Adrenal gland (tissue), 12 donors: ENCODE measurements around the gene ERAP2. TPM values are rescaled to one million over a fixed set of nuclear protein-coding genes. Genes with fewer than 3 reads are reported as not detected.

Experiments
- DNase-seq, 7 donors: peaks; one replicate each; pipeline ENCODE4 v3.0.0-alpha.2; 2019 to 2020
- H3K27ac ChIP-seq, 5 donors: fragments of 200-600 bp; sonication (generic) in 4 of 5; 1 replicate in 3 of 5; 2 replicates in 2 of 5; pipeline versions ENCODE4 v1.5.1 to v1.8.0; 2016 to 2020; ENCODE audit warnings: mild to moderate bottlenecking in 1 of 5
- H3K27me3 ChIP-seq: fragments of 200-600 bp; 2 replicates; pipeline ENCODE4 v1.8.0; 2021
- H3K36me3 ChIP-seq, 2 donors: fragments of 200-600 bp; replicated peaks in 1 of 2; 1 replicate in 1 of 2; 2 replicates in 1 of 2; pipeline versions ENCODE4 v1.5.1 to v1.8.0; 2018 to 2022
- H3K4me1 ChIP-seq, 2 donors: fragments of 200-600 bp; replicated peaks in 1 of 2; 1 replicate in 1 of 2; 2 replicates in 1 of 2; pipeline versions ENCODE4 v1.5.1 to v1.8.0; 2018 to 2021
- H3K4me3 ChIP-seq, 4 donors: fragments of 200-600 bp; sonication (generic) in 3 of 4; one replicate each; pipeline ENCODE4 v1.5.1; 2016 to 2018
- H3K9me3 ChIP-seq, 3 donors: fragments of 200-600 bp; sonication (generic) in 1 of 3; replicated peaks in 1 of 3; 1 replicate in 2 of 3; 2 replicates in 1 of 3; pipeline versions ENCODE4 v1.5.1 to v1.8.0; 2016 to 2021
- CTCF ChIP-seq, 6 experiments: fragments of 450-650 bp in 4 of 6; fragments of 200-600 bp in 2 of 6; sonication (generic) in 1 of 6; IDR thresholded peaks; 1 replicate in 5 of 6; 2 replicates in 1 of 6; pipeline versions ENCODE4 v1.5.1 to v1.8.0; 2016 to 2021; ENCODE audit warnings: antibody characterized with exemption in 6 of 6, mild to moderate bottlenecking in 2 of 6, moderate library complexity in 1 of 6
- POLR2A ChIP-seq, 2 donors: fragments of 450-650 bp; IDR thresholded peaks; one replicate each; pipeline ENCODE4 v1.6.1; 2017; ENCODE audit warnings: antibody characterized with exemption in 2 of 2, mild to moderate bottlenecking in 2 of 2, moderate library complexity in 1 of 2
- WGBS, 4 donors: extraction: QIAGEN DNeasy Blood & Tissue Kit in 2 of 4; methylation state at CpG; one replicate each; pipeline versions ENCODE4 v1.1.5 to v1.1.7; 2013 to 2017; 5-methylcytosine and 5-hydroxymethylcytosine counted together
- intact Hi-C, 2 donors: fragments of 100-400 bp; cut with DNase I; formaldehyde crosslinking; loops; one replicate each; pipeline versions ENCODE4 v1.14.1 to v1.15.0; 2022 to 2023
- polyA plus RNA-seq, 3 donors: library from polyadenylated mRNA; stranded (reverse); fragments of 200-250 nt in 2 of 3; fragments of 350-450 nt in 1 of 3; fragmentation: Illumina TruSeq in 1 of 3; extraction: RNeasy Lipid Tissue Mini Kit (QIAGEN cat#74804) in 1 of 3; gene quantifications; one replicate each; pipeline ENCODE4 v1.2.3, GENCODE V29; 2013 to 2014
- total RNA-seq, 9 donors: library from RNA; depleted of rRNA in 4 of 9; stranded (reverse); fragments of >200 nt in 4 of 9; fragments of 120-200 nt in 1 of 9; fragmentation: NEBNext Ultra II Directional in 1 of 9; extraction: Animal tissue kit (Norgen Biotek cat#: 25700) in 1 of 9; gene quantifications; one replicate each; pipeline versions ENCODE4 v1.1.0 to v1.2.4, GENCODE V29; 2013 to 2023
- donor health status: healthy with polysubstance abuse.
- donor health status: Bipolar disorder and iron deficiency.
- donor health status: DM: yes; HTN: yes; CAD: no.
- donor health status: DM: no; HTN: no; CAD: no.
- donor health status: DM: no; HTN: no; CAD: no.
- donor health status: DM: yes; HTN: yes; CAD: no.

Gene ERAP2
- total and polyA plus RNA-seq, 12 donors = 0.94 to 32.1 (median 10.2) TPM

GRCh38 chr5:96851312-96852062, 24.8 kb upstream of the ERAP2 start:
- Histone ChIP-seq H3K27me3 (no peaks in the 10 kb centered on the region), H3K4me1 (no peaks in the 10 kb centered on the region), H3K4me3 (no peak overlapping the region), H3K9me3 (no peaks in the 10 kb centered on the region), H3K36me3 (no peaks in the 10 kb centered on the region), H3K27ac (no peak overlapping the region)
- WGBS, 4 donors = 67 to 74% (median 73%) methylated on average over 7 of the region's 7 CpGs
- intact Hi-C loops = no loop called here
- DNase-seq = no peak
- TF ChIP-seq CTCF (IDR thresholded peaks at IDR 0.05) (no peak), POLR2A (IDR thresholded peaks at IDR 0.05) (no peak)

GRCh38 chr5:96852759-96853158, 23.5 kb upstream of the ERAP2 start:
- H3K27ac ChIP-seq = no peak overlapping the region
- no peaks in the 10 kb centered on the region for H3K4me1 ChIP-seq
- intact Hi-C loops = no loop called here
- H3K9me3 ChIP-seq = no peaks in the 10 kb centered on the region
- H3K4me3 ChIP-seq = no peak overlapping the region
- no peaks in the 10 kb centered on the region for H3K36me3 ChIP-seq
- WGBS, 4 donors = 46 to 60% (median 53%) methylated on average over 2 of the region's 2 CpGs
- DNase-seq = no peak
- TF ChIP-seq CTCF (IDR thresholded peaks at IDR 0.05) = no peak
- H3K27me3 ChIP-seq = no peaks in the 10 kb centered on the region

- no peaks in the 10 kb centered on the region for H3K36me3 ChIP-seq
- WGBS, 4 donors = 78 to 92% (median 86%) methylated on average over 1 of the region's 1 CpG
- no peak overlapping the region for H3K4me3 ChIP-seq
- H3K27me3 ChIP-seq = no peaks in the 10 kb centered on the region
- H3K27ac ChIP-seq = no peak overlapping the region
- no peak for DNase-seq
- intact Hi-C loops = no loop called here
- H3K4me1 ChIP-seq = no peaks in the 10 kb centered on the region
- TF ChIP-seq POLR2A (IDR thresholded peaks at IDR 0.05) = no peak
- no peak for TF ChIP-seq CTCF (IDR thresholded peaks at IDR 0.05)
- H3K9me3 ChIP-seq = no peaks in the 10 kb centered on the region
Observed at GRCh38 chr5:96854067-96854466, 22.2 kb upstream of the ERAP2 start.

GRCh38 chr5:96855031-96855872, 21.0 kb upstream of the ERAP2 start:
- intact Hi-C loops = no loop called here
- TF ChIP-seq POLR2A (IDR thresholded peaks at IDR 0.05) (no peak), CTCF (IDR thresholded peaks at IDR 0.05) (no peak)
- Histone ChIP-seq H3K4me3 (no peak overlapping the region), H3K27ac (no peak overlapping the region), H3K36me3 (no peaks in the 10 kb centered on the region), H3K4me1 (no peaks in the 10 kb centered on the region), H3K9me3 (no peaks in the 10 kb centered on the region), H3K27me3 (no peaks in the 10 kb centered on the region)
- WGBS, 4 donors = 73 to 82% (median 79%) methylated on average over 6 of the region's 6 CpGs
- DNase-seq = no peak
